HEK293 (cell line): Measurements from ENCODE around the gene GREB1L.

Experiments
- CTCF ChIA-PET: fragments of 350-600 bp; formaldehyde crosslinking; extraction: SDS; loops from one replicate; lab custom pipeline; 2021; ENCODE audit warnings: antibody characterized with exemption; lab: Yijun Ruan, JAX
- POLR2A ChIA-PET: fragments of 300-600 bp; formaldehyde crosslinking; extraction: SDS; loops from one replicate; lab custom pipeline; 2020; ENCODE audit warnings: antibody characterized with exemption, inconsistent platforms; lab: Yijun Ruan, JAX
- H3K27ac ChIP-seq: fragments of 200-500 bp; sonication (Bioruptor generic); 2 replicates; pipeline ENCODE4 v1.5.1; 2014; ENCODE audit warnings: low read depth, low read length, control low read depth, inconsistent platforms; ENCODE audit errors: extremely low read depth
- H3K36me3 ChIP-seq, 2 experiments: fragments of 200-500 bp in 1 of 2; sonication (Bioruptor generic) in 1 of 2; 1 replicate in 1 of 2; 2 replicates in 1 of 2; pipeline ENCODE4 v1.5.1; 2014 to 2017; ENCODE audit warnings: inconsistent platforms in 2 of 2, low read length in 2 of 2; ENCODE audit not compliant: control insufficient read depth in 2 of 2, insufficient read depth in 1 of 2
- H3K4me1 ChIP-seq: fragments of 200-500 bp; sonication (Bioruptor generic); 2 replicates; pipeline ENCODE4 v1.5.1; 2014; ENCODE audit warnings: mild to moderate bottlenecking, low read length, inconsistent platforms; ENCODE audit not compliant: control insufficient read depth, insufficient read depth
- H3K4me3 ChIP-seq: 2 replicates; pipeline ENCODE4 v1.5.1; 2011; ENCODE audit warnings: low read depth, mild to moderate bottlenecking, control low read depth, low read length, moderate library complexity
- H3K9me3 ChIP-seq: fragments of 200-500 bp; sonication (Bioruptor generic); 2 replicates; pipeline ENCODE4 v1.5.1; 2014; ENCODE audit warnings: low read depth, low read length, inconsistent platforms; ENCODE audit not compliant: control insufficient read depth, insufficient read depth
- ZNF2 ChIP-seq: fragments of 450-650 bp; formaldehyde crosslinking; IDR thresholded peaks from 2 replicates; pipeline ENCODE4 v1.5.1; 2016; ENCODE audit warnings: missing biosample characterization, missing genetic modification characterization
- ZNF366 ChIP-seq: fragments of 450-650 bp; formaldehyde crosslinking; conservative IDR thresholded peaks from 2 replicates; pipeline ENCODE4 v1.5.1; 2016; ENCODE audit warnings: missing biosample characterization, missing genetic modification characterization
- ZNF37A ChIP-seq: fragments of 450-650 bp; IDR thresholded peaks from 2 replicates; pipeline ENCODE4 v1.5.1; 2018; ENCODE audit warnings: missing biosample characterization, missing genetic modification characterization
- ZNF394 ChIP-seq: fragments of 450-650 bp; formaldehyde crosslinking; IDR thresholded peaks from 2 replicates; pipeline ENCODE4 v1.5.1; 2016; ENCODE audit warnings: missing biosample characterization, missing genetic modification characterization, mild to moderate bottlenecking, moderate library complexity, borderline replicate concordance
- ZNF624 ChIP-seq: fragments of 450-650 bp; formaldehyde crosslinking; IDR thresholded peaks from 2 replicates; pipeline ENCODE4 v1.5.1; 2017; ENCODE audit warnings: missing biosample characterization, missing genetic modification characterization
- ZNF629 ChIP-seq: fragments of 450-650 bp; formaldehyde crosslinking; IDR thresholded peaks from 2 replicates; pipeline ENCODE4 v1.5.1; 2017; ENCODE audit warnings: missing biosample characterization, missing genetic modification characterization
- ZNF670 ChIP-seq: fragments of 450-650 bp; formaldehyde crosslinking; IDR thresholded peaks from 2 replicates; pipeline ENCODE4 v1.5.1; 2016; ENCODE audit warnings: missing biosample characterization, missing genetic modification characterization, low read depth
- ZNF747 ChIP-seq: fragments of 450-650 bp; formaldehyde crosslinking; IDR thresholded peaks from 2 replicates; pipeline ENCODE4 v1.5.1; 2016; ENCODE audit warnings: missing biosample characterization, missing genetic modification characterization
- TF ChIP-seq, protein P1 (sequence below): fragments of 450-650 bp; formaldehyde crosslinking; IDR thresholded peaks from 2 replicates; pipeline ENCODE4 v1.5.1; 2016; ENCODE audit warnings: missing biosample characterization, missing genetic modification characterization
- TF ChIP-seq, protein P2 (sequence below): fragments of 450-650 bp; formaldehyde crosslinking; IDR thresholded peaks from 2 replicates; pipeline ENCODE4 v1.5.1; 2016; ENCODE audit warnings: missing biosample characterization, missing genetic modification characterization
- TF ChIP-seq, protein P3 (sequence below): fragments of 450-650 bp; formaldehyde crosslinking; IDR thresholded peaks from 2 replicates; pipeline ENCODE4 v1.5.1; 2016; ENCODE audit warnings: missing biosample characterization, missing genetic modification characterization
- TF ChIP-seq, protein P4 (sequence below): fragments of 450-650 bp; formaldehyde crosslinking; conservative IDR thresholded peaks from 2 replicates; pipeline ENCODE4 v1.5.1; 2016; ENCODE audit warnings: low read depth, missing biosample characterization, missing genetic modification characterization

Gene GREB1L

DNA sequence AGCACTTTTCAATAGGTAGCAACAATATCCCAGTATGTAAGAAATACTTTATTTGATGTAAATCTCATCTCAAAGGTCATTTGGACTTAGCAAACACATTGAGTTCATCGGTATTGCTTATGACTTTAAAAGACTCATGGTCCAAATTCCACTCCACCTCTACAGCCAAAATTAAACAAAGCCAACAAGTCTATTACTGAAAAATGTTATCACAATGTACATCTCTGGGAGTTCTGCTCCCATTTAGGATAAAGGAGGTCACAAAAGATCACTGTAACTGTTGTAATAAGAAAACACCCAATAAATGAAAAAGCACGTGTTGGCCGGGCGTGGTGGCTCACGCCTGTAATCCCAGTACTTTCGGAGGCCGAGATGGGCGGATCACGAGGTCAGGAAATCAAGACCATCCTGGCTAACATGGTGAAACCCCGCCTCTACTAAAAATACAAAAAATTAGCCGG, 308.5 kb downstream of the GREB1L start (continued):
- TF ChIP-seq ZNF2 (tag by site-specific recombination) = no peak
- TF ChIP-seq ZNF747 (tag by site-specific recombination) = no peak

DNA sequence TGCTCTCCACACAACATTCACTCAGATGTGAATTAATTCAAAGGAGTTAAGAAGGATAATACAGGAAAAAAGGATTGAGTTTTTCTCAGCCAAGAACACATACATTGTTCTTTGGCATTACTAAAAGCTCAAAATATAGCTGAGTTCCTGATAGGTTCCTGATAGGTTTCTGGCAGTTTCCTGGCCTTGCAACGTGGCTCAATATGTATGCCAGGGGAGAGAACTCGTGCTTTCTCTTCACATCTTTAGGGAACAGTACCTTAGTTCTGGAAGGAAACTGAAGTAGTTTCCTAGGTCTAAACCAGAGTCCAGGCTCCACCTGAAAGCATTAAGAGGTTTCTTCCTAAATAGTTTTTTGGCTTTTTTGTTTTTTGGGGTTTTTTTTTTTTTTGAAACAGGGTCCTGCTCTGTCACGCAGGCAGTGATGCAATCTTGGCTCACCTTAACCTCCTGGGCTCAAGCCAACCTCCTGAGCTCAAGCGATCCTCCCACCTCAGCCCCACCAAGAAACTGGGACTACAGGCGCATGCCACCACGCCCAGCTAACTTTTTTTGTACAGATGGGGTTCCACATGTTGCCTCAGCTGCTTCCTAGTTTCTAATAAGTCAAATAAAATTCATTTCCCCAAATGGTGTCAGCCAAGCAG, 315.7 kb downstream of the GREB1L start:
- Histone ChIP-seq H3K27ac (no peak overlapping the region), H3K36me3 (peaks cover 58 to 60% of the 10 kb centered on the region in 2 experiments)
- CTCF ChIA-PET = interaction anchor here (0.7 kb wide), 2 partner anchors 18 to 312 kb away, joined by 3 to 4 read pairs; no protein-coding TSS in a partner anchor

More for the DNA sequence above, 315.7 kb downstream of the GREB1L start:
- Histone ChIP-seq H3K9me3 (no peaks in the 10 kb centered on the region), H3K4me3 (no peak overlapping the region), H3K4me1 (no peaks in the 10 kb centered on the region)
- POLR2A ChIA-PET = no interaction called here
- TF ChIP-seq ZNF624 (tag by site-specific recombination) = no peak
- TF ChIP-seq ZNF394 = no peak
- TF ChIP-seq, protein P1, sequence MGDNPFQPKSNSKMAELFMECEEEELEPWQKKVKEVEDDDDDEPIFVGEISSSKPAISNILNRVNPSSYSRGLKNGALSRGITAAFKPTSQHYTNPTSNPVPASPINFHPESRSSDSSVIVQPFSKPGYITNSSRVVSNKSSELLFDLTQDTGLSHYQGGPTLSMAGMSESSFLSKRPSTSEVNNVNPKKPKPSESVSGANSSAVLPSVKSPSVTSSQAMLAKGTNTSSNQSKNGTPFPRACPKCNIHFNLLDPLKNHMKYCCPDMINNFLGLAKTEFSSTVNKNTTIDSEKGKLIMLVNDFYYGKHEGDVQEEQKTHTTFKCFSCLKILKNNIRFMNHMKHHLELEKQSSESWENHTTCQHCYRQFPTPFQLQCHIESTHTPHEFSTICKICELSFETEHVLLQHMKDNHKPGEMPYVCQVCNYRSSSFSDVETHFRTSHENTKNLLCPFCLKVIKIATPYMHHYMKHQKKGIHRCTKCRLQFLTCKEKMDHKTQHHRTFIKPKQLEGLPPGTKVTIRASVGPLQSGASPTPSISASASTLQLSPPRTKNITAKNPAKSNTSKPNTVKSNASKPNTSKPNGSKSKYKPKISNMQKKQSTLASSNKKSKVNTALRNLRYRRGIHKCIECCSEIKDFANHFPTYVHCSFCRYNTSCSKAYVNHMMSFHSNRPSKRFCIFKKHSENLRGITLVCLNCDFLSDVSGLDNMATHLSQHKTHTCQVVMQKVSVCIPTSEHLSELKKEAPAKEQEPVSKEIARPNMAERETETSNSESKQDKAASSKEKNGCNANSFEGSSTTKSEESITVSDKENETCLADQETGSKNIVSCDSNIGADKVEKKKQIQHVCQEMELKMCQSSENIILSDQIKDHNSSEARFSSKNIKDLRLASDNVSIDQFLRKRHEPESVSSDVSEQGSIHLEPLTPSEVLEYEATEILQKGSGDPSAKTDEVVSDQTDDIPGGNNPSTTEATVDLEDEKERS = no peak
- no peak for TF ChIP-seq ZNF670 (tag by site-specific recombination)
- TF ChIP-seq ZNF366 (tag by site-specific recombination) = no peak
- no peak for TF ChIP-seq ZNF37A (tag by site-specific recombination)
- TF ChIP-seq, protein P2, sequence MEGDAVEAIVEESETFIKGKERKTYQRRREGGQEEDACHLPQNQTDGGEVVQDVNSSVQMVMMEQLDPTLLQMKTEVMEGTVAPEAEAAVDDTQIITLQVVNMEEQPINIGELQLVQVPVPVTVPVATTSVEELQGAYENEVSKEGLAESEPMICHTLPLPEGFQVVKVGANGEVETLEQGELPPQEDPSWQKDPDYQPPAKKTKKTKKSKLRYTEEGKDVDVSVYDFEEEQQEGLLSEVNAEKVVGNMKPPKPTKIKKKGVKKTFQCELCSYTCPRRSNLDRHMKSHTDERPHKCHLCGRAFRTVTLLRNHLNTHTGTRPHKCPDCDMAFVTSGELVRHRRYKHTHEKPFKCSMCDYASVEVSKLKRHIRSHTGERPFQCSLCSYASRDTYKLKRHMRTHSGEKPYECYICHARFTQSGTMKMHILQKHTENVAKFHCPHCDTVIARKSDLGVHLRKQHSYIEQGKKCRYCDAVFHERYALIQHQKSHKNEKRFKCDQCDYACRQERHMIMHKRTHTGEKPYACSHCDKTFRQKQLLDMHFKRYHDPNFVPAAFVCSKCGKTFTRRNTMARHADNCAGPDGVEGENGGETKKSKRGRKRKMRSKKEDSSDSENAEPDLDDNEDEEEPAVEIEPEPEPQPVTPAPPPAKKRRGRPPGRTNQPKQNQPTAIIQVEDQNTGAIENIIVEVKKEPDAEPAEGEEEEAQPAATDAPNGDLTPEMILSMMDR (tag by site-specific recombination) = no peak
- TF ChIP-seq ZNF629 = no peak
- TF ChIP-seq, protein P3, sequence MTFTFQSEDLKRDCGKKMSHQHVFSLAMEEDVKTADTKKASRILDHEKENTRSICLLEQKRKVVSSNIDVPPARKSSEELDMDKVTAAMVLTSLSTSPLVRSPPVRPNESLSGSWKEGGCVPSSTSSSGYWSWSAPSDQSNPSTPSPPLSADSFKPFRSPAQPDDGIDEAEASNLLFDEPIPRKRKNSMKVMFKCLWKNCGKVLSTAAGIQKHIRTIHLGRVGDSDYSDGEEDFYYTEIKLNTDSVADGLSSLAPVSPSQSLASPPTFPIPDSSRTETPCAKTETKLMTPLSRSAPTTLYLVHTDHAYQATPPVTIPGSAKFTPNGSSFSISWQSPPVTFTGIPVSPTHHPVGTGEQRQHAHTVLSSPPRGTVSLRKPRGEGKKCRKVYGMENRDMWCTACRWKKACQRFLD (tag by site-specific recombination) = no peak
- TF ChIP-seq, protein P4, sequence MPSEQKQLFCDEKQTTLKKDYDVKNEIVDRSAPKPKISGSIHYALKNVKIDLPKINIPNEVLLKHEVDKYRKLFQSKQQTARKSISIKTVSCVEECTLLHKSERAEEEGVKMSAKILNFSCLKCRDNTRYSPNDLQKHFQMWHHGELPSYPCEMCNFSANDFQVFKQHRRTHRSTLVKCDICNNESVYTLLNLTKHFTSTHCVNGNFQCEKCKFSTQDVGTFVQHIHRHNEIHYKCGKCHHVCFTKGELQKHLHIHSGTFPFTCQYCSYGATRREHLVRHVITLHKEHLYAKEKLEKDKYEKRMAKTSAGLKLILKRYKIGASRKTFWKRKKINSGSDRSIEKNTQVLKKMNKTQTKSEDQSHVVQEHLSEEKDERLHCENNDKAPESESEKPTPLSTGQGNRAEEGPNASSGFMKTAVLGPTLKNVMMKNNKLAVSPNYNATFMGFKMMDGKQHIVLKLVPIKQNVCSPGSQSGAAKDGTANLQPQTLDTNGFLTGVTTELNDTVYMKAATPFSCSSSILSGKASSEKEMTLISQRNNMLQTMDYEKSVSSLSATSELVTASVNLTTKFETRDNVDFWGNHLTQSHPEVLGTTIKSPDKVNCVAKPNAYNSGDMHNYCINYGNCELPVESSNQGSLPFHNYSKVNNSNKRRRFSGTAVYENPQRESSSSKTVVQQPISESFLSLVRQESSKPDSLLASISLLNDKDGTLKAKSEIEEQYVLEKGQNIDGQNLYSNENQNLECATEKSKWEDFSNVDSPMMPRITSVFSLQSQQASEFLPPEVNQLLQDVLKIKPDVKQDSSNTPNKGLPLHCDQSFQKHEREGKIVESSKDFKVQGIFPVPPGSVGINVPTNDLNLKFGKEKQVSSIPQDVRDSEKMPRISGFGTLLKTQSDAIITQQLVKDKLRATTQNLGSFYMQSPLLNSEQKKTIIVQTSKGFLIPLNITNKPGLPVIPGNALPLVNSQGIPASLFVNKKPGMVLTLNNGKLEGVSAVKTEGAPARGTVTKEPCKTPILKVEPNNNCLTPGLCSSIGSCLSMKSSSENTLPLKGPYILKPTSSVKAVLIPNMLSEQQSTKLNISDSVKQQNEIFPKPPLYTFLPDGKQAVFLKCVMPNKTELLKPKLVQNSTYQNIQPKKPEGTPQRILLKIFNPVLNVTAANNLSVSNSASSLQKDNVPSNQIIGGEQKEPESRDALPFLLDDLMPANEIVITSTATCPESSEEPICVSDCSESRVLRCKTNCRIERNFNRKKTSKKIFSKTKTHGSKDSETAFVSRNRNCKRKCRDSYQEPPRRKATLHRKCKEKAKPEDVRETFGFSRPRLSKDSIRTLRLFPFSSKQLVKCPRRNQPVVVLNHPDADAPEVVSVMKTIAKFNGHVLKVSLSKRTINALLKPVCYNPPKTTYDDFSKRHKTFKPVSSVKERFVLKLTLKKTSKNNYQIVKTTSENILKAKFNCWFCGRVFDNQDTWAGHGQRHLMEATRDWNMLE (tag by site-specific recombination) = no peak
